ENCODE data around the gene SETBP1.
A peak's percentile ranks its signal among the peaks of the same experiment; 100 is the strongest.

The SETBP1 gene

DNA sequence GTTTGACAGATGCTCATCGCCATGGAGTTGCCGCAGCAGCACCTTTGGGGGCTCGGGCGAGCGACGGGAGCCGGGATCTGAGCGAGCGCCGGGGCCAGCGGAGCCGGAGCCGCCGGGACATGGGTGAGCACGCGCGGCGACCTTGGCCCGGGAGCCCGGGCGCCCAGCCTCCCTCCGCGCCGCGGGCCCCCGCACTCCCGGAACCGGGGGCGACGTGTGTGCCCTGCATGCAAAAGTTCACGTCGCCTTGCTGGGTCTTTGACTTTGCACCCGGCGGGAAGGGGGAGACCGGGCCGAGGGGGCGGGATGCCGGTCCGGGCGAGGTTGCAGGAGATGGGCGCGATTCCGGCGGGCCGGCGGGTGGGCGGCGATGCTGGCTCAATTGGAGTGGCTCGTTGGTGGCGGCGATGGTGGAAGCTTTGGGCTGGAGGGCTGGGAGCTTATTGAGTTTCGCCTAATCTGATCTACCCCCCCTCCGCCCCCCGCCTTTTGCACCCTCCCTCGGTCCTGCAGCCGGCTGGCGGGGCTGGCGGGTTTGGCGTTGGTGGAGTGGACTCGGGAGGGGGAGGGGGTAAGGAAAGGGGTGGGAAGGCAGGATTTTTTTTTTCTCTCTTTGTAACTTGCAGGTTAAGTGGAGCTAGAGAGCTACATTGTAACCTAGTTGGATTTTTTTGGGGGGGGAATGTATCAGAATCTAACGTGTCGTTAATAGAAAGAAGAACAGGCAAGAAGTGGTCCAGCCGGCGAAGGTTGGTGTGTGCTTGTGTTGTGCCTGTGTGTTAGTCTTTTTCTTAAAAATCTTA, at the start of gene SETBP1:
Gene SETBP1, plus strand, starts transcription at position 616 of the 803 bp plus-strand sequence. CDS start 20,459 bp downstream, outside the sequence.
- DNase-seq: peak; percentile 10 to 29

- no peak for DNase-seq
Observed at GRCh38 chr18:44632469-44633145, 48.1 kb upstream of the SETBP1 start.

GRCh38 chr18:44635546-44635945, 45.1 kb upstream of the SETBP1 start:
- DNase-seq: no peak

DNA sequence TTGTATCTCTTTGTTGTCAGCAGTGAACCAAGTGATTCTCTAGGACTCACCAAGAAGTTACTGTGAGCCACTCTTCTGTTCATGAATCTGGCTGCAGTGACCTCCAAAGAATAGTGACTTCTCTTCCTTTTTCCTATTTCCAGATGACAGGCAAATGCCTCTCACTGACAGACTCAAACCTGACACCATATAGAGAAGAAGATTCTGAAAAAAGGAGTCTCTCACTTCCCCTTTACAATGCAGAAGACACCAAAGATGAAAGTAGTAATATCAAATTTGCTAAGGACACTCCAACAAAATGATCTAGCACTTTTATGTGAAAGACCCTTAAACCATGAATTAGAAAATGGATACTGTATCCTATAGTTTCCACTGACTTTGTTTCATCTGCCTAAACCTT, 44.4 kb upstream of the SETBP1 start:
- DNase-seq: no peak

- peak in 1 of 2 donors; percentile 15 for DNase-seq
Observed at GRCh38 chr18:44637210-44638033, 43.3 kb upstream of the SETBP1 start.

DNA sequence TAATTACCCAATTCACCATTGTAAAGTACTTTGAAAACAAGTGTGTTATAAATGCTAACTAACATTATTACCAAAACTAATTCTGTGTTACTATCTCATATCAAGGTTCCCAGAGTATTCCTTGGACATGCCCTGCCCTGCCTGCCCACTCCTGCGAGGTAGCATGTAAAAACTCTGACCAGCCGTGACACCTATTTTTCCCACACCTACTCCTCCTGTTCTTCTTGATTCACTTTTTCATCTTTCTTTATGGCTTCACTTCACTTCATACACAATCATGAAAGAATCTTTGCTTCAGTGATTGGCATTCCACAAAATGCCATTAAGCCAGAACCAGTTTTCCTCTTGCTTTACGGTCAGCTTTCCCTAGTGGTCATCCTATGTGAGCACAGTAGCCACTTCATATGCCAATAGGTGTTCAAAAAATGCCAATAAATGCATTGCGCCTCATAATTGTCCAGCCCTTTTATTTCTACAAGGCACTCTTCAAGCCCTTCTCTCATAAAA, 42.6 kb upstream of the SETBP1 start:
- DNase-seq: no peak

- DNase-seq: no peak
Observed at GRCh38 chr18:44638811-44639210, 41.9 kb upstream of the SETBP1 start.

- no peak for DNase-seq
Observed at GRCh38 chr18:44643004-44643403, 37.7 kb upstream of the SETBP1 start.

DNA sequence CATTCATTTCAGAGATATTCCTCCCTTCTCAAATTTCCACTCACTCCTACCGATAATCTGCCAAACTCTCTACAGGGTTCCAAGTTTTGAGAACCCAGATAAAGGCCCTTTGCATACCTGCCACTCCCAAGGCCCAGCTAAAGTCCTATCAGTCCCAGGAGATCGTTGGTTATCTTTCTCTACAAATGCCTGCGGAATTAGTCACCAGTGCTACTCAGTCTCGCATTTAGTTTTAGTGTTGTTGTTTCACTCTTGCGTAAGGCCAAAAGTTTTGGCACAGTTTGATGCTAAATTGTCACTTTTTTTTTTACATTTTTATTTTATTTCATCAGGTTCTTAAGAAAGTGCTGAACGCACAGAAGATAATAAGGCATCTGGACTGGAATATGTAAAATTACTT, 29.2 kb upstream of the SETBP1 start:
- DNase-seq: no peak

DNA sequence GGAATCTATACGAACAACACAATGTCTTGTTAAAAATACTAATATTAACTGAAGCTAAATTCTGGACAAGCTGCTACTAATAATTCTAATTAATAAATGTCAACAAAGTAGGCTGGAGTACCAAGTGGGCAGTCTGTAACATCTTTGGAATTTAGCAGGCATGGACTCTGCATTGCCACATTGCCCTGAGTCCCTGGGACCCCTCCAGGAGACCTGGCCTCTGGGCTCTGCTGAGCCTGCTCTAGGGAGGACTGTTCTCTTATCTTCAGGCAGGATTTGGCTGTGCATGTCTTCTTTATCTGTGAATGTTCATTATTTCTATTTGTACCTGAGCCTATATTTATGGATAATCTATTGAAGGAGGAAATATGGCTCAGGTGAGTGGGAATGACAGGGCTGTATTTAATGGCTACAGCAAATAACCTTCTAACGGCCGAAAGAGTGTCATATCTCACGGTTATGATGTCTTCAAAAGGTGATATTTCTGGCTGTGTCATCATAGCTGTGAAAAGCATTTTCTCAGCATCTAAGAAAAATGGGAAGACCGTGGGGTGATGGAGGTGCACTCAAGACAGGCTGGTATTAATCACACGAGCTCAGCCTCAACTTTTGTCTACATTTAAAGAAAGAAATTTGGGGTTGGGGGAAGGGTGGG, 28.6 kb upstream of the SETBP1 start:
- DNase-seq: no peak

- DNase-seq: no peak
Observed at GRCh38 chr18:44652722-44653121, 28.0 kb upstream of the SETBP1 start.

DNA sequence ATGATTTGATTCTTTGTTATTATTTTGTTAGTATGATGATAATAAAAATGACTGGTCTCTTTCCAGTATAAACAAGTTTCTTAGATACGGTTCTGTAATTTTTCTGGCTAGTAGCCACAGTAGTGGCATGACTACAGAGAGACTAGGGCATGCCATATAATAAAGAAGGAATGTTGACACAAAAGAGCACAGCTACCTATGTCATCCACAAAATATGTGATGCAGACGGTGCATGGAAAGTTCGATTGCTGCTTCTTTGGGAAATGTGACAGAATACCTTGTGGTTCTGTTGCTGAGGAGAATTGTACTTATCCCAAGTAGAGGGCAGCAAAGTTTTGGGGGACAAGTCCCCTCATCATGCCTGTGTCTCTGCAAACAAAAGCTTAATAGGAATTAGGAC, 26.1 kb upstream of the SETBP1 start:
- DNase-seq: no peak

- no peak for DNase-seq
Observed at GRCh38 chr18:44655435-44655834, 25.3 kb upstream of the SETBP1 start.

GRCh38 chr18:44659771-44660170, 20.9 kb upstream of the SETBP1 start:
- no peak for DNase-seq

DNA sequence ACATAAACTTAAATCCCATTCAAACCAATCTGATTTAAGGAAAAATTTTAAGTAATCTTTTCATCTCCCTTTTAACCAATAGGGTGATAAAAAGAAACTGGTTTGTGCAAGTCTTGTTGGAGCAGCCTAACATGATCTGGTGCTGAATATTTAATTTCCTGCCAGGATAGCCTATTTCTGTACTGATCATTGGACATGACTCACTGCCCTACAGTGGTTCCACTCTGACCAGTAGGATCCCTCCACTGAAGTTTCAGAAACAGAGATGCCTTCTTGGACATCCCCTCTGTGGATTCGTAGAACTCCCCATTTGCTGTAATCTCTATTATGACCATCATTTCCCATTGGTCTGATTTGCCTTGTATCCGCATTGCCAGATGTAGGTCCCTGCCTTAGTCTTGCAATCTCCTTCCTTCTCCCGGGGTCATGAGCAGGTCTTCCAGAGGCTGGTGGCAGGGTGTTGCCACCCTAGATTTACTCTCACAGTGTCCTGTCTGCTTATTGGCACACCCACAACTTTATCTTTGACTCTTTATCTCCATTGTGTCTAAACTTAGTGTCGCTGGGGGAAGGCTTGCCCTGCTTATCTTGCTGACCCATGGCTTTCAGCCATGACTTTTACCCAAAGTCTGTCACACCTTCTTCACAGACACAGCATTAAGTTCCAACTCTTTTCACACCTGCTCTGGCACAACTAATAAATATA, 12.3 kb upstream of the SETBP1 start:
- DNase-seq: no peak

GRCh38 chr18:44671914-44672313, 8.8 kb upstream of the SETBP1 start:
- DNase-seq: no peak

GRCh38 chr18:44672506-44672905, 8.2 kb upstream of the SETBP1 start:
- no peak for DNase-seq

- DNase-seq: no peak
Observed at GRCh38 chr18:44673256-44673880, 7.3 kb upstream of the SETBP1 start.

GRCh38 chr18:44677933-44678332, 2.8 kb upstream of the SETBP1 start:
- no peak for DNase-seq

- no peak for DNase-seq
Observed at GRCh38 chr18:44678725-44679055, 2.0 kb upstream of the SETBP1 start.

DNA sequence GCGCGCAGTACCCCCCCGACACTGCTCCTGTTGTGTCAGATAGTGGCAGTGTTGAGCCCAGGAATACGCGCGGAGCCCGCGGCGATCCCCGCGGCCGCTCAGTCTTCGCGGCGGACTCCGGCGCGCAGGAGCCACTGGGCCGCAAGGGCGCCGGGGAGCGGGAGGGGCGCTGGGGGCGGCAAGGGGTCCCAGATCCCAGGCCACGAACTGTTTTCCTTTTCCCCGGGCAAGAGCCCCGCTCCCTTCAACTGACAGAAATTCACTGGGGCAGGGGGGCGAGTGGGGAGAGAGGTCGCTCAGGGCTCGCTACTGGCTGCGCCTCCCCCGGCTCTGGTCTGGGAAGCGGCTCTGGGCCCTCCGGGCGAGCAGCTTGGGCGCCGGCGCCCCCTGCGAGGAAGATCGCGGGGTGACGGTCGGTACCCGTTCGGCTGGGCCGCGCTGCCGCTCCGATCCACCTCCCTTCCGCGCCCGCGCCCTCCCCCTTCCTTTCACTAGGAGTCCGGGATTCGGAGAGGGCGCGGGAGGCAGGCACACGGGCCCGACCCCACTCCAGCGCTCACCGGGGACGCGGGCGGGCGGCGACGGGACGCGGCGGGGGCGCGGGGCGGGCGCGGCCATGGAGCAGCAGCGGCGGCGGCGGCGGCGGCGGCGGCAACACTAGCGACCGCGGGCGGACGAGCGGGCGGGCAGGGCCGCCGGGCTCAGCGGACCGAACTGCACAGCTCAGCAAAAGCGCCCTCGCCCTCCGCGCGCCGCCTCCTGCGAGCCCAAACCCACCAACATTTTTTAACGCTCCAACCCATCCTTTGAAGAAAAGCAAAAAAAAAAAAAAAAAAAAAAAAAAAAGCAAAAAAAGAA, 1.4 kb upstream of the SETBP1 start:
- DNase-seq: peak; percentile 80 to 81
